CD8-positive, alpha-beta memory T cell (primary cell): ENCODE measurements around the gene ABLIM3. TPM values are rescaled to one million over a fixed set of nuclear protein-coding genes. Genes with fewer than 3 reads are reported as not detected.
A peak's percentile ranks its signal among the peaks of the same experiment; 100 is the strongest.

ENCODE experiments used
- CTCF ChIA-PET: fragments of 350-600 bp; sonication (Branson Sonifier 250); formaldehyde crosslinking; loops from one replicate; lab custom pipeline; 2021; ENCODE audit warnings: antibody characterized with exemption; lab: Charles Lee
- POLR2A ChIA-PET: fragments of 350-600 bp; sonication (Branson Sonifier 250); formaldehyde crosslinking; loops from one replicate; lab custom pipeline; 2021; ENCODE audit warnings: antibody characterized with exemption; lab: Charles Lee
- DNase-seq, 5 donors: peaks; one replicate each; pipeline versions ENCODE4 v3.0.0 to v3.0.0-alpha.2; 2020 to 2022; ENCODE audit warnings: mixed read lengths in 1 of 5
- H3K27ac ChIP-seq: one replicate; pipeline ENCODE4 v1.7.0; 2013; ENCODE audit warnings: low read depth, mild to moderate bottlenecking, low read length, moderate library complexity
- H3K27me3 ChIP-seq: 2 replicates; pipeline ENCODE4 v1.7.0; 2013; ENCODE audit warnings: low read length, mild to moderate bottlenecking; ENCODE audit not compliant: insufficient read depth, poor library complexity, severe bottlenecking
- H3K36me3 ChIP-seq: 2 replicates; pipeline ENCODE4 v1.7.0; 2013; ENCODE audit warnings: mild to moderate bottlenecking, low read length, moderate library complexity; ENCODE audit not compliant: insufficient read depth
- H3K4me1 ChIP-seq: 2 replicates; pipeline ENCODE4 v1.7.0; 2013; ENCODE audit warnings: mild to moderate bottlenecking, low read length, moderate library complexity; ENCODE audit not compliant: insufficient read depth
- H3K4me3 ChIP-seq: 2 replicates; pipeline ENCODE4 v1.7.0; 2013; ENCODE audit warnings: mild to moderate bottlenecking, low read length
- H3K9me3 ChIP-seq: 2 replicates; pipeline ENCODE4 v1.7.0; 2013; ENCODE audit warnings: mild to moderate bottlenecking, low read length
- H3K27ac Mint-ChIP-seq, 8 donors: one replicate each; pipeline ENCODE4 v1.8.0; 2020 to 2021; ENCODE audit warnings: mixed read lengths in 8 of 8, mild to moderate bottlenecking in 6 of 8, inconsistent platforms in 3 of 8, moderate library complexity in 3 of 8
- H3K27me3 Mint-ChIP-seq, 2 donors: one replicate each; pipeline ENCODE4 v1.8.0; 2020 to 2021; ENCODE audit warnings: mixed read lengths in 2 of 2, mild to moderate bottlenecking in 1 of 2, moderate library complexity in 1 of 2
- H3K36me3 Mint-ChIP-seq, 3 donors: one replicate each; pipeline ENCODE4 v1.8.0; 2020 to 2021; ENCODE audit warnings: mixed read lengths in 3 of 3, inconsistent platforms in 1 of 3, mild to moderate bottlenecking in 1 of 3
- H3K4me1 Mint-ChIP-seq, 3 donors: one replicate each; pipeline ENCODE4 v1.8.0; 2020 to 2021; ENCODE audit warnings: mixed read lengths in 3 of 3, inconsistent platforms in 1 of 3, mild to moderate bottlenecking in 1 of 3
- H3K4me3 Mint-ChIP-seq, 7 donors: one replicate each; pipeline ENCODE4 v1.8.0; 2020 to 2021; ENCODE audit warnings: mixed read lengths in 7 of 7, mild to moderate bottlenecking in 6 of 7, moderate library complexity in 4 of 7, inconsistent platforms in 2 of 7
- H3K9me3 Mint-ChIP-seq, 5 donors: one replicate each; pipeline ENCODE4 v1.8.0; 2020 to 2022; ENCODE audit warnings: mixed read lengths in 5 of 5, mild to moderate bottlenecking in 3 of 5, moderate library complexity in 2 of 5, inconsistent platforms in 1 of 5
- polyA plus RNA-seq: library from polyadenylated mRNA; unstranded; fragments of 300-500 nt; fragmentation: Illumina TruSeq; gene quantifications from one replicate; pipeline ENCODE4 v1.2.3, GENCODE V29; 2021
- total RNA-seq, 2 experiments: library from RNA; stranded (reverse); gene quantifications; one replicate each; pipeline ENCODE4 v1.2.3, GENCODE V29; 2021

The ABLIM3 gene
- total and polyA plus RNA-seq, 3 experiments from 2014 or later, result 0.09 TPM; not detected in 2

- Histone ChIP-seq H3K27ac (no peak overlapping the region), H3K27me3 (no peaks in the 10 kb centered on the region), H3K4me3 (no peak overlapping the region), H3K36me3 (no peaks in the 10 kb centered on the region), H3K4me1 (no peaks in the 10 kb centered on the region), H3K9me3 (no peaks in the 10 kb centered on the region)
- no peak overlapping the region for H3K27ac Mint-ChIP-seq
- CTCF ChIA-PET, result no interaction called here
- H3K36me3 Mint-ChIP-seq, result no peaks in the 10 kb centered on the region
- POLR2A ChIA-PET, result no interaction called here
- H3K4me1 Mint-ChIP-seq, result peaks cover 0 to 13% (median 8%) of the 10 kb centered on the region in 3 donors
- DNase-seq, result no peak
- H3K27me3 Mint-ChIP-seq, result peaks cover 0 to 8% of the 10 kb centered on the region in 2 donors
- no peak overlapping the region for H3K4me3 Mint-ChIP-seq
- H3K9me3 Mint-ChIP-seq, result no peaks in the 10 kb centered on the region
Observed at GRCh38 chr5:149207831-149208230, 66.5 kb downstream of the ABLIM3 start.

- Mint-ChIP-seq H3K27me3 (peaks cover 0 to 10% of the 10 kb centered on the region in 2 donors), H3K9me3 (no peaks in the 10 kb centered on the region), H3K36me3 (no peaks in the 10 kb centered on the region), H3K4me3 (no peak overlapping the region), H3K4me1 (peaks cover 0 to 13% (median 8%) of the 10 kb centered on the region in 3 donors), H3K27ac (no peak overlapping the region)
- no peak for DNase-seq
- Histone ChIP-seq H3K4me3 (no peak overlapping the region), H3K4me1 (no peaks in the 10 kb centered on the region), H3K36me3 (no peaks in the 10 kb centered on the region), H3K9me3 (no peaks in the 10 kb centered on the region), H3K27me3 (no peaks in the 10 kb centered on the region), H3K27ac (no peak overlapping the region)
- ChIA-PET POLR2A (no interaction called here), CTCF (no interaction called here)
Observed at GRCh38 chr5:149210225-149210624, 68.9 kb downstream of the ABLIM3 start.

GRCh38 chr5:149210968-149211490, 69.7 kb downstream of the ABLIM3 start:
- no peaks in the 10 kb centered on the region for H3K9me3 Mint-ChIP-seq
- DNase-seq, result peak in 2 of 5 donors; percentile 55 to 57
- Histone ChIP-seq H3K27me3 (no peaks in the 10 kb centered on the region), H3K27ac (no peak overlapping the region), H3K4me3 (no peak overlapping the region), H3K36me3 (no peaks in the 10 kb centered on the region), H3K4me1 (no peaks in the 10 kb centered on the region), H3K9me3 (no peaks in the 10 kb centered on the region)
- peaks cover 0 to 10% of the 10 kb centered on the region in 2 donors for H3K27me3 Mint-ChIP-seq
- CTCF ChIA-PET, result no interaction called here
- H3K4me3 Mint-ChIP-seq, result no peak overlapping the region
- POLR2A ChIA-PET, result no interaction called here
- peaks cover 0 to 13% (median 8%) of the 10 kb centered on the region in 3 donors for H3K4me1 Mint-ChIP-seq
- no peaks in the 10 kb centered on the region for H3K36me3 Mint-ChIP-seq
- peak overlapping the region in 1 of 8 donors; percentile 74 for H3K27ac Mint-ChIP-seq

GRCh38 chr5:149211566-149211965, 70.3 kb downstream of the ABLIM3 start:
- no peak for DNase-seq
- Histone ChIP-seq H3K27ac (no peak overlapping the region), H3K4me1 (no peaks in the 10 kb centered on the region), H3K27me3 (no peaks in the 10 kb centered on the region), H3K36me3 (no peaks in the 10 kb centered on the region), H3K9me3 (no peaks in the 10 kb centered on the region), H3K4me3 (no peak overlapping the region)
- H3K4me1 Mint-ChIP-seq, result peaks cover 0 to 13% (median 8%) of the 10 kb centered on the region in 3 donors
- no peaks in the 10 kb centered on the region for H3K9me3 Mint-ChIP-seq
- H3K36me3 Mint-ChIP-seq, result no peaks in the 10 kb centered on the region
- H3K4me3 Mint-ChIP-seq, result no peak overlapping the region
- ChIA-PET POLR2A (no interaction called here), CTCF (no interaction called here)
- no peak overlapping the region for H3K27ac Mint-ChIP-seq
- peaks cover 0 to 10% of the 10 kb centered on the region in 2 donors for H3K27me3 Mint-ChIP-seq

GRCh38 chr5:149212198-149212951, 71.1 kb downstream of the ABLIM3 start:
- Mint-ChIP-seq H3K4me3 (no peak overlapping the region), H3K27ac (peak overlapping the region in 1 of 8 donors; percentile 73), H3K9me3 (no peaks in the 10 kb centered on the region), H3K27me3 (peaks cover 0 to 12% of the 10 kb centered on the region in 2 donors), H3K36me3 (no peaks in the 10 kb centered on the region), H3K4me1 (peaks cover 0 to 13% (median 8%) of the 10 kb centered on the region in 3 donors)
- Histone ChIP-seq H3K9me3 (no peaks in the 10 kb centered on the region), H3K27ac (no peak overlapping the region), H3K36me3 (no peaks in the 10 kb centered on the region), H3K4me1 (no peaks in the 10 kb centered on the region), H3K27me3 (no peaks in the 10 kb centered on the region), H3K4me3 (no peak overlapping the region)
- ChIA-PET POLR2A (no interaction called here), CTCF (interaction anchor here (0.6 to 1.6 kb wide), 2 partner anchors 8 to 434 kb away, joined by 3 to 4 read pairs; no protein-coding TSS in a partner anchor)
- DNase-seq, result no peak

- Histone ChIP-seq H3K36me3 (no peaks in the 10 kb centered on the region), H3K4me3 (no peak overlapping the region), H3K4me1 (no peaks in the 10 kb centered on the region), H3K27me3 (no peaks in the 10 kb centered on the region), H3K9me3 (no peaks in the 10 kb centered on the region), H3K27ac (no peak overlapping the region)
- DNase-seq, result no peak
- Mint-ChIP-seq H3K4me3 (no peak overlapping the region), H3K27me3 (peaks cover 0 to 10% of the 10 kb centered on the region in 2 donors), H3K4me1 (peaks cover 0 to 13% (median 8%) of the 10 kb centered on the region in 3 donors), H3K9me3 (no peaks in the 10 kb centered on the region), H3K27ac (no peak overlapping the region), H3K36me3 (no peaks in the 10 kb centered on the region)
- ChIA-PET CTCF (interaction anchor here (1.3 to 1.6 kb wide), 3 partner anchors 9 to 72 kb away, joined by 3 to 4 read pairs (median 3); partner anchors contain the start of gene ABLIM3), POLR2A (no interaction called here)
Observed at GRCh38 chr5:149213264-149213880, 72.1 kb downstream of the ABLIM3 start.

- ChIA-PET POLR2A (no interaction called here), CTCF (no interaction called here)
- Mint-ChIP-seq H3K36me3 (no peaks in the 10 kb centered on the region), H3K4me1 (peaks cover 0 to 13% (median 8%) of the 10 kb centered on the region in 3 donors), H3K9me3 (no peaks in the 10 kb centered on the region), H3K4me3 (no peak overlapping the region), H3K27ac (no peak overlapping the region), H3K27me3 (peaks cover 0 to 8% of the 10 kb centered on the region in 2 donors)
- Histone ChIP-seq H3K9me3 (no peaks in the 10 kb centered on the region), H3K36me3 (no peaks in the 10 kb centered on the region), H3K27me3 (no peaks in the 10 kb centered on the region), H3K4me1 (no peaks in the 10 kb centered on the region), H3K27ac (no peak overlapping the region), H3K4me3 (no peak overlapping the region)
- DNase-seq, result no peak
Observed at GRCh38 chr5:149215478-149216090, 74.3 kb downstream of the ABLIM3 start.
